ENCODE results near the gene PABPN1. TPM values are rescaled to one million over a fixed set of nuclear protein-coding genes. Genes with fewer than 3 reads are reported as not detected.
A peak's percentile ranks its signal among the peaks of the same experiment; 100 is the strongest.

The PABPN1 gene
- total and polyA plus RNA-seq, 2 of the 13 experiments (the other 11 are each of a cell fraction or from before 2014, with no cell fraction given), result 233 to 524 TPM

DNA sequence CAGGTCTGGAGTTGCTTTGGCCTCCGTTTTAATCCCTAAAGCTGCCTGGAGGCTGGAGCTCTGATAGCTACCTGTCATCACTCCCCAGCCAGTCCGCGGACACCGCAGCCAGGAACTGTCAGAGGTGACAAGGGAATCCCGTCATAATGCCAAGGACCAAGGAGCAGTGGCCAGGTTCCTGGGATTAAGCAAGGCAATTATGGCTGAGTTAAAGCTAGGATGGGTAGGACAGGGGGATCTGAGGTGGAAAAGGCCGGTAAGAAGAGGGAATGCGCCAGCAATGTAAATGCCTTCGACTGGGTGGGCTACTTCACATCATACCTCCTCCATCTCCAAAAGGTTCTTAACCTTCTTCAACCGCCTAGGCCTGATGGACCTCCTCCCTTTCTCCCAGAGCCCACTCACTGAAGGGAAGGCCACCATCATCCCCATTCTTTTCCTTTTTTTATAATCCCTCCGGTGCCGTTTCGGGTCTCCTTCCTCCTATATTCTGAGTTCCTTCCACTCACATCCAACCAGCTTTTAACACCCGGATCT lies 20.5 kb upstream of the PABPN1 start (continued):
- TF ChIP-seq, protein P1, sequence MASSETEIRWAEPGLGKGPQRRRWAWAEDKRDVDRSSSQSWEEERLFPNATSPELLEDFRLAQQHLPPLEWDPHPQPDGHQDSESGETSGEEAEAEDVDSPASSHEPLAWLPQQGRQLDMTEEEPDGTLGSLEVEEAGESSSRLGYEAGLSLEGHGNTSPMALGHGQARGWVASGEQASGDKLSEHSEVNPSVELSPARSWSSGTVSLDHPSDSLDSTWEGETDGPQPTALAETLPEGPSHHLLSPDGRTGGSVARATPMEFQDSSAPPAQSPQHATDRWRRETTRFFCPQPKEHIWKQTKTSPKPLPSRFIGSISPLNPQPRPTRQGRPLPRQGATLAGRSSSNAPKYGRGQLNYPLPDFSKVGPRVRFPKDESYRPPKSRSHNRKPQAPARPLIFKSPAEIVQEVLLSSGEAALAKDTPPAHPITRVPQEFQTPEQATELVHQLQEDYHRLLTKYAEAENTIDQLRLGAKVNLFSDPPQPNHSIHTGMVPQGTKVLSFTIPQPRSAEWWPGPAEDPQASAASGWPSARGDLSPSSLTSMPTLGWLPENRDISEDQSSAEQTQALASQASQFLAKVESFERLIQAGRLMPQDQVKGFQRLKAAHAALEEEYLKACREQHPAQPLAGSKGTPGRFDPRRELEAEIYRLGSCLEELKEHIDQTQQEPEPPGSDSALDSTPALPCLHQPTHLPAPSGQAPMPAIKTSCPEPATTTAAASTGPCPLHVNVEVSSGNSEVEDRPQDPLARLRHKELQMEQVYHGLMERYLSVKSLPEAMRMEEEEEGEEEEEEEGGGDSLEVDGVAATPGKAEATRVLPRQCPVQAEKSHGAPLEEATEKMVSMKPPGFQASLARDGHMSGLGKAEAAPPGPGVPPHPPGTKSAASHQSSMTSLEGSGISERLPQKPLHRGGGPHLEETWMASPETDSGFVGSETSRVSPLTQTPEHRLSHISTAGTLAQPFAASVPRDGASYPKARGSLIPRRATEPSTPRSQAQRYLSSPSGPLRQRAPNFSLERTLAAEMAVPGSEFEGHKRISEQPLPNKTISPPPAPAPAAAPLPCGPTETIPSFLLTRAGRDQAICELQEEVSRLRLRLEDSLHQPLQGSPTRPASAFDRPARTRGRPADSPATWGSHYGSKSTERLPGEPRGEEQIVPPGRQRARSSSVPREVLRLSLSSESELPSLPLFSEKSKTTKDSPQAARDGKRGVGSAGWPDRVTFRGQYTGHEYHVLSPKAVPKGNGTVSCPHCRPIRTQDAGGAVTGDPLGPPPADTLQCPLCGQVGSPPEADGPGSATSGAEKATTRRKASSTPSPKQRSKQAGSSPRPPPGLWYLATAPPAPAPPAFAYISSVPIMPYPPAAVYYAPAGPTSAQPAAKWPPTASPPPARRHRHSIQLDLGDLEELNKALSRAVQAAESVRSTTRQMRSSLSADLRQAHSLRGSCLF (CRISPR knock-in tag; IDR thresholded peaks at IDR 0.05; ENCODE audit: borderline replicate concordance), result no peak
- no peak for TF ChIP-seq ESRRA (CRISPR knock-in tag; IDR thresholded peaks at IDR 0.05; ENCODE audit: low read depth)
- no peak for TF ChIP-seq ZNF546 (CRISPR knock-in tag; conservative IDR thresholded peaks at IDR 0.05)
- TF ChIP-seq ZNF703 (CRISPR knock-in tag; IDR thresholded peaks at IDR 0.05; ENCODE audit: borderline replicate concordance), result no peak
- 0 out of 2 replicates have a peak, but pooled peaks have one; percentile 82 for TF ChIP-seq PAWR (CRISPR knock-in tag; IDR thresholded peaks at IDR 0.05; ENCODE audit: borderline replicate concordance)
- TF ChIP-seq NFE2 (CRISPR knock-in tag; IDR thresholded peaks at IDR 0.05), result no peak
- TF ChIP-seq ZNF20 (CRISPR knock-in tag; IDR thresholded peaks at IDR 0.05), result no peak
- peak; percentile 99 for TF ChIP-seq ZBTB38 (CRISPR knock-in tag; IDR thresholded peaks at IDR 0.05)
- TF ChIP-seq ZNF781 (CRISPR knock-in tag; IDR thresholded peaks at IDR 0.05; ENCODE audit: borderline replicate concordance, not compliant biosample characterization), result peak; percentile 10
- TF ChIP-seq, protein P2, sequence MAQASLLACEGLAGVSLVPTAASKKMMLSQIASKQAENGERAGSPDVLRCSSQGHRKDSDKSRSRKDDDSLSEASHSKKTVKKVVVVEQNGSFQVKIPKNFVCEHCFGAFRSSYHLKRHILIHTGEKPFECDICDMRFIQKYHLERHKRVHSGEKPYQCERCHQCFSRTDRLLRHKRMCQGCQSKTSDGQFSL (CRISPR knock-in tag; IDR thresholded peaks at IDR 0.05), result no peak
- TF ChIP-seq ZFP36L1 (CRISPR knock-in tag; IDR thresholded peaks at IDR 0.05), result no peak
- TF ChIP-seq, protein P3, sequence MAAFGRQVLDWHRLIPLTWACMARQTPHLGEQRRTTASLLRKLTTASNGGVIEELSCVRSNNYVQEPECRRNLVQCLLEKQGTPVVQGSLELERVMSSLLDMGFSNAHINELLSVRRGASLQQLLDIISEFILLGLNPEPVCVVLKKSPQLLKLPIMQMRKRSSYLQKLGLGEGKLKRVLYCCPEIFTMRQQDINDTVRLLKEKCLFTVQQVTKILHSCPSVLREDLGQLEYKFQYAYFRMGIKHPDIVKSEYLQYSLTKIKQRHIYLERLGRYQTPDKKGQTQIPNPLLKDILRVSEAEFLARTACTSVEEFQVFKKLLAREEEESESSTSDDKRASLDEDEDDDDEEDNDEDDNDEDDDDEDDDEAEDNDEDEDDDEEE (CRISPR knock-in tag; IDR thresholded peaks at IDR 0.05), result peak; percentile 60
- TF ChIP-seq ZKSCAN5 (CRISPR knock-in tag; IDR thresholded peaks at IDR 0.05), result 0 out of 2 replicates have a peak, but pooled peaks have one; percentile 10
- no peak for TF ChIP-seq GPN1 (CRISPR knock-in tag; IDR thresholded peaks at IDR 0.05; ENCODE audit: borderline replicate concordance)
- TF ChIP-seq ZNF652 (CRISPR knock-in tag; IDR thresholded peaks at IDR 0.05; ENCODE audit: borderline replicate concordance, low read depth), result no peak
- TF ChIP-seq ZNF614 (CRISPR knock-in tag; IDR thresholded peaks at IDR 0.05; ENCODE audit: borderline replicate concordance), result no peak
- no peak; the same call in 1 of the 2 replicates for TF ChIP-seq ZNF660 (CRISPR knock-in tag; IDR thresholded peaks at IDR 0.05; ENCODE audit: borderline replicate concordance, low read depth)
- TF ChIP-seq ZZZ3 (CRISPR knock-in tag; IDR thresholded peaks at IDR 0.05; ENCODE audit: borderline replicate concordance), result peak; percentile 75; the same call in 1 of the 2 replicates
- no peak for TF ChIP-seq ZFP82 (CRISPR knock-in tag; IDR thresholded peaks at IDR 0.05; ENCODE audit: borderline replicate concordance)
- TF ChIP-seq SAP130 (CRISPR knock-in tag; IDR thresholded peaks at IDR 0.05; ENCODE audit: low read depth), result peak; percentile 19; the same call in 1 of the 2 replicates
- no peak for TF ChIP-seq SMAD1 (CRISPR knock-in tag; IDR thresholded peaks at IDR 0.05; ENCODE audit: borderline replicate concordance, low read depth)
- no peak for TF ChIP-seq ZNF354B (CRISPR knock-in tag; IDR thresholded peaks at IDR 0.05)
- TF ChIP-seq ZBTB20 (CRISPR knock-in tag; IDR thresholded peaks at IDR 0.05; ENCODE audit: borderline replicate concordance, low read depth), result no peak
- peak; percentile 4; the same call in 1 of the 2 replicates for TF ChIP-seq MEF2D (CRISPR knock-in tag; IDR thresholded peaks at IDR 0.05)
- TF ChIP-seq ZSCAN25 (CRISPR knock-in tag; IDR thresholded peaks at IDR 0.05), result no peak; the same call in 1 of the 2 replicates
- no peak for TF ChIP-seq ZNF780A (CRISPR knock-in tag; IDR thresholded peaks at IDR 0.05)
